GM18951 (cell line): Measurements from ENCODE around the gene EPS8L1.
"Not testable (repeated sequence)": the region's sequence is repeated elsewhere in the genome, so short reads cannot be mapped to it uniquely, and the experiment has no call there.

Experiments
- POLR2A ChIP-seq: IDR thresholded peaks from 4 replicates; pipeline ENCODE4 v1.6.1; 2011; ENCODE audit warnings: mild to moderate bottlenecking; ENCODE audit not compliant: insufficient read length, insufficient read depth; ENCODE audit errors: extremely low read depth
- in situ Hi-C: fragments of 300-500 bp; cut with MboI; formaldehyde crosslinking; loops from one replicate; pipeline ENCODE4 v1.12.0; 2022; ENCODE audit warnings: low sequenced_read_pairs, mixed read lengths, inconsistent platforms; ENCODE audit not compliant: unreplicated experiment

The EPS8L1 gene

GRCh38 chr19:55075371-55075998 is at the start of gene EPS8L1:
TSS of gene EPS8L1 (plus strand) at chr19:55075869. CDS start at chr19:55076445, 576 bp downstream.
- in situ Hi-C loops: no loop called here
- TF ChIP-seq POLR2A: no peak

GRCh38 chr19:55027140-55027471 is 48.6 kb upstream of the EPS8L1 start:
- in situ Hi-C loops: not testable (repeated sequence)

GRCh38 chr19:55027472-55028337 is 48.0 kb upstream of the EPS8L1 start:
- in situ Hi-C loops: no loop called here
- no peak for TF ChIP-seq POLR2A

- no peak for TF ChIP-seq POLR2A
- in situ Hi-C loops: no loop called here
These were observed 46.9 kb upstream of the EPS8L1 start for GRCh38 chr19:55028757-55029156.

- in situ Hi-C loops: no loop called here
- no peak for TF ChIP-seq POLR2A
These were observed 44.5 kb upstream of the EPS8L1 start for GRCh38 chr19:55031178-55031577.

- TF ChIP-seq POLR2A: no peak
- in situ Hi-C loops: no loop called here
These were observed 43.4 kb upstream of the EPS8L1 start for GRCh38 chr19:55032170-55032800.

- in situ Hi-C loops: not testable (repeated sequence)
These were observed 42.6 kb upstream of the EPS8L1 start for GRCh38 chr19:55032976-55033643.

- in situ Hi-C loops: no loop called here
- no peak for TF ChIP-seq POLR2A
These were observed 40.9 kb upstream of the EPS8L1 start for GRCh38 chr19:55034751-55035150.

- TF ChIP-seq POLR2A: no peak
- in situ Hi-C loops: no loop called here
These were observed 39.6 kb upstream of the EPS8L1 start for GRCh38 chr19:55036058-55036457.

- in situ Hi-C loops: not testable (repeated sequence)
These were observed 38.1 kb upstream of the EPS8L1 start for GRCh38 chr19:55037603-55038002.

- in situ Hi-C loops: not testable (repeated sequence)
These were observed 35.0 kb upstream of the EPS8L1 start for GRCh38 chr19:55040654-55041053.

- TF ChIP-seq POLR2A: no peak
- in situ Hi-C loops: no loop called here
These were observed 34.4 kb upstream of the EPS8L1 start for GRCh38 chr19:55041244-55041626.

- no peak for TF ChIP-seq POLR2A
- in situ Hi-C loops: no loop called here
These were observed 33.9 kb upstream of the EPS8L1 start for GRCh38 chr19:55041627-55042343.
